Epithelial cell of proximal tubule (primary cell): ENCODE data around the gene SKAP2. TPM values are rescaled to one million over a fixed set of nuclear protein-coding genes. Genes with fewer than 3 reads are reported as not detected.

Source experiments
- DNase-seq: peaks from one replicate; pipeline ENCODE4 v3.0.0-alpha.2; 2011; ENCODE audit warnings: low read depth
- H3K4me3 ChIP-seq: 2 replicates; pipeline ENCODE4 v1.5.1; 2011; ENCODE audit warnings: low read depth, mild to moderate bottlenecking, low read length
- total RNA-seq: library from RNA; depleted of rRNA; stranded (reverse); fragments of >200 nt; gene quantifications from 2 replicates; pipeline ENCODE4 v1.2.3, GENCODE V29; 2015
- TF ChIP-seq, protein P1 (sequence below): conservative IDR thresholded peaks from 2 replicates; pipeline ENCODE4 v1.5.1; 2012; ENCODE audit warnings: low read depth, mild to moderate bottlenecking, low read length

SKAP2 gene
- total RNA-seq, 1 donor from 2014 or later, result 31.5 TPM

DNA sequence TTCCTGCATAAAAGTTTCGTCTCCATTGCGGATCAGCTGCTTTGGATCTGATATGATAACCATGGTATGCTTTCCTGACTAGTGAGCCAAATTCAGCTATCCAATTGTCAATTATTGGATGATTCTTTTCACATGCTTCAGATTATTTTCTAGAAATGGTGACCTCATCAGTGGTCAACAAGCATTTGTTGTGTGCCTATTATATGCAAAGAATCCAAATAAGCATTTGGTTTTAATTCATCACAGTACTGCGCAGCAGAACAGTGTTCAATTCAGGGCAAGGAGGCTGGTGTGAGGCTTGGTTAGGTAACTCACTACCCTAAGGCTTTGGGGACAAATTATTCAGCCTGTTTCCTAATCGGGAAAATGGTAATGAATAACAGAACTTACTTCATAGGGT is 200.5 kb downstream of the SKAP2 start:
- no peak overlapping the region for H3K4me3 ChIP-seq
- DNase-seq, result no peak
- TF ChIP-seq, protein P1, sequence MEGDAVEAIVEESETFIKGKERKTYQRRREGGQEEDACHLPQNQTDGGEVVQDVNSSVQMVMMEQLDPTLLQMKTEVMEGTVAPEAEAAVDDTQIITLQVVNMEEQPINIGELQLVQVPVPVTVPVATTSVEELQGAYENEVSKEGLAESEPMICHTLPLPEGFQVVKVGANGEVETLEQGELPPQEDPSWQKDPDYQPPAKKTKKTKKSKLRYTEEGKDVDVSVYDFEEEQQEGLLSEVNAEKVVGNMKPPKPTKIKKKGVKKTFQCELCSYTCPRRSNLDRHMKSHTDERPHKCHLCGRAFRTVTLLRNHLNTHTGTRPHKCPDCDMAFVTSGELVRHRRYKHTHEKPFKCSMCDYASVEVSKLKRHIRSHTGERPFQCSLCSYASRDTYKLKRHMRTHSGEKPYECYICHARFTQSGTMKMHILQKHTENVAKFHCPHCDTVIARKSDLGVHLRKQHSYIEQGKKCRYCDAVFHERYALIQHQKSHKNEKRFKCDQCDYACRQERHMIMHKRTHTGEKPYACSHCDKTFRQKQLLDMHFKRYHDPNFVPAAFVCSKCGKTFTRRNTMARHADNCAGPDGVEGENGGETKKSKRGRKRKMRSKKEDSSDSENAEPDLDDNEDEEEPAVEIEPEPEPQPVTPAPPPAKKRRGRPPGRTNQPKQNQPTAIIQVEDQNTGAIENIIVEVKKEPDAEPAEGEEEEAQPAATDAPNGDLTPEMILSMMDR, result no peak

DNA sequence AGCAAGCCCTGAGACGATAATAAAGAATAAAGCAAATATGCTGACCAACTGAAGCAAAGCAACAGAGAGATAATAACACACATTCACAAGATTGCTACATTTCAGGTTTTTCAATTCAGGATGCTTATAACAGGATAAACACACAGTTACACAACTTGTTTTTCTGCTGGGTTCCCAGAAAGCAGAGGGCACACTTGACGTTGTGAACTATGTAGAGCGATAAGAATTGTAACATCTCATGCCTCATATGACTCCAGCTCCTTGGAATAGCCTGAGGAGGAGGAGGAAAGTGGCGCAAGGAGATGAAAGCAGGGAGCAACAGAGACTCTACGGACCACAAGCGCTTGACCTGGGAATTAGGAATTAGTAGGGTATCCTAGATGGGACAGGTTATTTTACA is 201.7 kb downstream of the SKAP2 start:
- no peak for DNase-seq
- TF ChIP-seq, protein P1, result no peak
- no peak overlapping the region for H3K4me3 ChIP-seq

DNA sequence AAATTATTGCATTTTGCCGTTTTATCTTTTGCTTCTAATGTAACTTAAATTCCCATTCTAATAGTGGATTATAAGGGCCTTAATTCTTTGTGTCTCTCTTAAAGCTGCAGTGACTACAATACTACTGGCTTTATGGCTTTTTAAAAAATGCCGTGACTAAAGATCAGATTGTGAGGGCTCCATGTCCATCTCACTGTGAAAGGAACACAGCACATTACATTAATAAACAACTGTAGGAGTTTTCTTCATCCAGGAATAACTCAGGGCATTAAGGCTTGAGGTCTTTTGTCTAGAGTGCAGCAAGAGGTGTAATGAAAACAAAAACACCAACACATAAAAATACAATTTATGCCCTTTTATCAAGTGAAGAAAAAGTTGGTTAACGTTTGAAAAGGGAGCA is 205.3 kb downstream of the SKAP2 start:
- no peak for DNase-seq
- no peak overlapping the region for H3K4me3 ChIP-seq
- TF ChIP-seq, protein P1, result no peak

DNA sequence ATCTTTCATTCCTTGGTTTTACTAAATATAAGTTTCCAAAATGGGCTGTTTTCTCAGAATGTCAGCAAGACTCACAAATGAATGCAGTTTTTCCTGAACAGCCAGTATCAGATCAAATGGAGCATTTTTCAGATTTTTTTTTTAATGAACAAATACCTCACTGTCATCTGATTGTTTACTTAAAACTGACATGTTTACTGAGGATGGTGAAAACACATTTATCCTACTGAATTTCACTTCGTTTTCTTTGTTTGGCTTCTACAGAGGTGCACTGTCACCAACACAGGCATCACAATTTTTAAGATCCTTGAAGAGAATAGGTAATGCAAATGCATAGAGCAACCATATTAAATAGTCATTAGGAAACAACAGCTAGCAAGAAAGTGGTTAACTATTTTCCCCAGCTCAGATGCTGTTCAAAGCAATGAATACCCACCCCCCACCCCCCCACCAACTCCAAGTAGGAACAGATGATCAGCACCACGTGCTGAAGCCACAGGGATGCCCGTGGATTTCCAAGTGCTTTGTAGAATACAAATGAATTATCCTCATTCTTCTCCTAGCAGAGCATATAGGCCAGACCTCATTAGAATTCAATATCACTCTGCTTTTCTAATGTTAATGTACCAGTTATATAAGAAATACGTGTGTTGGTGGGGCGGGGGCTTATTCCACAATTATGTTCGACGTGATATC is 205.9 kb downstream of the SKAP2 start:
- TF ChIP-seq, protein P1, result no peak
- no peak overlapping the region for H3K4me3 ChIP-seq
- no peak for DNase-seq

GRCh38 chr7:26657686-26658388 is 206.6 kb downstream of the SKAP2 start:
- no peak overlapping the region for H3K4me3 ChIP-seq
- DNase-seq, result no peak
- TF ChIP-seq, protein P1, result no peak

GRCh38 chr7:26657206-26657641 is 207.2 kb downstream of the SKAP2 start:
- TF ChIP-seq, protein P1, result no peak
- H3K4me3 ChIP-seq, result no peak overlapping the region
- DNase-seq, result no peak
